ENCODE measurements around the gene PLK3. TPM values are rescaled to one million over a fixed set of nuclear protein-coding genes. Genes with fewer than 3 reads are reported as not detected.

The PLK3 gene
- polyA plus RNA-seq, 1 experiment = 45.9 TPM

- no peak for TF ChIP-seq CTCF (IDR thresholded peaks at IDR 0.05; ENCODE audit: insufficient read depth, low read depth, low read length)
- DNase-seq (ENCODE audit: low read depth) = peak; percentile 65
- ChIA-PET POLR2A (interaction anchor here (0.6 to 1.6 kb wide), 3 partner anchors 25 to 45 kb away, joined by 3 to 4 read pairs (median 3); partner anchors contain the start of genes PLK3 and RNU5D-1), CTCF (interaction anchor here (0.7 to 4.1 kb wide), 7 partner anchors 8 to 44 kb away, joined by 3 to 15 read pairs (median 3); partner anchors contain the start of genes DYNLT4, PLK3 and RNU5D-1)
- H3K36me3 ChIP-seq (ENCODE audit: control insufficient read depth, insufficient read depth, low read length) = peaks cover 19% of the 10 kb centered on the region
- no peaks in the 10 kb centered on the region for H3K27me3 ChIP-seq (ENCODE audit: control insufficient read depth, insufficient read depth, low read length)
- peak within 1 kb of the TSS; percentile 86 for H3K4me3 ChIP-seq (ENCODE audit: low read depth, low read length)
Measured at GRCh38 chr1:44775078-44775929, 24.9 kb upstream of the PLK3 start, which contains the start of gene RPS8. RPS8 (plus strand) TSS chr1:44775540; CDS start chr1:44775597, 57 bp downstream.

- TF ChIP-seq CTCF (IDR thresholded peaks at IDR 0.05; ENCODE audit: insufficient read depth, low read depth, low read length) = no peak
- ChIA-PET POLR2A (interaction anchor here (0.9 to 1.6 kb wide), 2 partner anchors 24 to 45 kb away, joined by 3 to 4 read pairs; partner anchors contain the start of genes PLK3 and RNU5D-1), CTCF (interaction anchor here (0.7 to 4.1 kb wide), 6 partner anchors 9 to 45 kb away, joined by 3 to 15 read pairs (median 4); partner anchors contain the start of genes DYNLT4, PLK3 and RNU5D-1)
- H3K27me3 ChIP-seq (ENCODE audit: control insufficient read depth, insufficient read depth, low read length) = no peaks in the 10 kb centered on the region
- H3K36me3 ChIP-seq (ENCODE audit: control insufficient read depth, insufficient read depth, low read length) = peaks cover 25% of the 10 kb centered on the region
- peak overlapping the region; percentile 86 for H3K4me3 ChIP-seq (ENCODE audit: low read depth, low read length)
- no peak for DNase-seq (ENCODE audit: low read depth)
Measured at GRCh38 chr1:44775930-44776729, 24.0 kb upstream of the PLK3 start.

GRCh38 chr1:44776730-44777068 lies 23.5 kb upstream of the PLK3 start:
- CTCF ChIA-PET = interaction anchor here (1.3 to 4.1 kb wide), 3 partner anchors 8 to 45 kb away, joined by 3 to 15 read pairs (median 4); partner anchors contain the start of gene RNU5D-1
- POLR2A ChIA-PET = interaction anchor here (0.9 kb wide), 1 partner anchor 46 kb away, joined by 3 read pairs; the partner anchor contains the start of gene RNU5D-1

GRCh38 chr1:44777547-44777946 lies 22.6 kb upstream of the PLK3 start:
- Histone ChIP-seq H3K27me3 (ENCODE audit: control insufficient read depth, insufficient read depth, low read length) (no peaks in the 10 kb centered on the region), H3K4me3 (ENCODE audit: low read depth, low read length) (no peak overlapping the region), H3K36me3 (ENCODE audit: control insufficient read depth, insufficient read depth, low read length) (peaks cover 25% of the 10 kb centered on the region)
- no peak for TF ChIP-seq CTCF (IDR thresholded peaks at IDR 0.05; ENCODE audit: insufficient read depth, low read depth, low read length)
- DNase-seq (ENCODE audit: low read depth) = no peak
- ChIA-PET POLR2A (no interaction called here), CTCF (interaction anchor here (1.0 to 4.1 kb wide), 3 partner anchors 9 to 46 kb away, joined by 3 to 15 read pairs (median 4); partner anchors contain the start of gene RNU5D-1)

More at GRCh38 chr1:44776730-44777068, 23.5 kb upstream of the PLK3 start:
- no peak for TF ChIP-seq CTCF (IDR thresholded peaks at IDR 0.05; ENCODE audit: insufficient read depth, low read depth, low read length)
- no peaks in the 10 kb centered on the region for H3K27me3 ChIP-seq (ENCODE audit: control insufficient read depth, insufficient read depth, low read length)
- peaks cover 25% of the 10 kb centered on the region for H3K36me3 ChIP-seq (ENCODE audit: control insufficient read depth, insufficient read depth, low read length)
- no peak for DNase-seq (ENCODE audit: low read depth)
- H3K4me3 ChIP-seq (ENCODE audit: low read depth, low read length) = peak overlapping the region; percentile 86
